ENCODE measurements around the gene OR52I2. TPM values are rescaled to one million over a fixed set of nuclear protein-coding genes. Genes with fewer than 3 reads are reported as not detected.

Gene OR52I2
- total and polyA plus RNA-seq, 2 experiments from 2014 or later, result not detected

DNA sequence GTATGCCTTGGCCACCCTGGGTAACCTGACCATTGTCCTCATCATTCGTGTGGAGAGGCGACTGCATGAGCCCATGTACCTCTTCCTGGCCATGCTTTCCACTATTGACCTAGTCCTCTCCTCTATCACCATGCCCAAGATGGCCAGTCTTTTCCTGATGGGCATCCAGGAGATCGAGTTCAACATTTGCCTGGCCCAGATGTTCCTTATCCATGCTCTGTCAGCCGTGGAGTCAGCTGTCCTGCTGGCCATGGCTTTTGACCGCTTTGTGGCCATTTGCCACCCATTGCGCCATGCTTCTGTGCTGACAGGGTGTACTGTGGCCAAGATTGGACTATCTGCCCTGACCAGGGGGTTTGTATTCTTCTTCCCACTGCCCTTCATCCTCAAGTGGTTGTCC, 58.4 kb downstream of the OR52I2 start:
- Histone ChIP-seq H3K4me2 (ENCODE audit: unreplicated experiment) (no peak overlapping the region), H3K4me3 (no peak overlapping the region), H2AFZ (no peak overlapping the region), H3K79me2 (ENCODE audit: insufficient read depth) (no peaks in the 10 kb centered on the region), H3K9me2 (ENCODE audit: insufficient read depth) (no peaks in the 10 kb centered on the region), H3K4me1 (ENCODE audit: insufficient read depth) (no peaks in the 10 kb centered on the region), H3K27me3 (replicated peaks; ENCODE audit: insufficient read depth) (peaks cover 10% of the 10 kb centered on the region; the same call in 1 of the 2 replicates), H3K36me3 (ENCODE audit: low read depth) (no peaks in the 10 kb centered on the region), H3K9me3 (ENCODE audit: low read depth) (no peaks in the 10 kb centered on the region), H4K20me1 (ENCODE audit: insufficient read depth) (no peaks in the 10 kb centered on the region), H3K27ac (no peak overlapping the region), H3K9ac (no peak overlapping the region), H3F3A (ENCODE audit: insufficient read depth) (no peaks in the 10 kb centered on the region)
- no peak for DNase-seq
- TF ChIP-seq EZH2phosphoT487 (IDR thresholded peaks at IDR 0.05; ENCODE audit: insufficient read depth, low read depth) (no peak), EZH2 (IDR thresholded peaks at IDR 0.05; ENCODE audit: insufficient read depth, poor library complexity, severe bottlenecking) (no peak)
- in situ Hi-C loops (cut with MboI), result loop anchor here (10.0 to 25.0 kb wide), 2 partner anchors 365 to 747 kb away; partner anchors contain the start of gene OR51M1
- WGBS, 2 experiments (ENCODE audit: low coverage in 1 of 2, low lambda C conversion rate in 2 of 2, missing lambda C conversion rate in 2 of 2), result 37 to 39% methylated on average over 6 of the region's 6 CpGs

- H3K36me3 ChIP-seq (ENCODE audit: low read depth), result no peaks in the 10 kb centered on the region
- no peaks in the 10 kb centered on the region for H3K4me1 ChIP-seq (ENCODE audit: insufficient read depth)
- peaks cover 10% of the 10 kb centered on the region; the same call in 1 of the 2 replicates for H3K27me3 ChIP-seq (replicated peaks; ENCODE audit: insufficient read depth)
- no peak for TF ChIP-seq EZH2 (IDR thresholded peaks at IDR 0.05; ENCODE audit: insufficient read depth, poor library complexity, severe bottlenecking)
- no peak for TF ChIP-seq EZH2phosphoT487 (IDR thresholded peaks at IDR 0.05; ENCODE audit: insufficient read depth, low read depth)
- H3K9me3 ChIP-seq (ENCODE audit: low read depth), result no peaks in the 10 kb centered on the region
- WGBS, 2 experiments (ENCODE audit: low coverage in 1 of 2, low lambda C conversion rate in 2 of 2, missing lambda C conversion rate in 2 of 2), result 51% methylated on average over 7 of the region's 7 CpGs
- no peak overlapping the region for H2AFZ ChIP-seq
- no peaks in the 10 kb centered on the region for H4K20me1 ChIP-seq (ENCODE audit: insufficient read depth)
- in situ Hi-C loops (cut with MboI), result loop anchor here (10.0 to 25.0 kb wide), 2 partner anchors 363 to 746 kb away; partner anchors contain the start of gene OR51M1
- no peak for DNase-seq
- no peak overlapping the region for H3K9ac ChIP-seq
- no peaks in the 10 kb centered on the region for H3K79me2 ChIP-seq (ENCODE audit: insufficient read depth)
- H3K9me2 ChIP-seq (ENCODE audit: insufficient read depth), result no peaks in the 10 kb centered on the region
- no peak overlapping the region for H3K4me3 ChIP-seq
- no peak overlapping the region for H3K27ac ChIP-seq
- no peaks in the 10 kb centered on the region for H3F3A ChIP-seq (ENCODE audit: insufficient read depth)
- H3K4me2 ChIP-seq (ENCODE audit: unreplicated experiment), result no peak overlapping the region
Measured at GRCh38 chr11:4641501-4641900, 60.0 kb downstream of the OR52I2 start.

DNA sequence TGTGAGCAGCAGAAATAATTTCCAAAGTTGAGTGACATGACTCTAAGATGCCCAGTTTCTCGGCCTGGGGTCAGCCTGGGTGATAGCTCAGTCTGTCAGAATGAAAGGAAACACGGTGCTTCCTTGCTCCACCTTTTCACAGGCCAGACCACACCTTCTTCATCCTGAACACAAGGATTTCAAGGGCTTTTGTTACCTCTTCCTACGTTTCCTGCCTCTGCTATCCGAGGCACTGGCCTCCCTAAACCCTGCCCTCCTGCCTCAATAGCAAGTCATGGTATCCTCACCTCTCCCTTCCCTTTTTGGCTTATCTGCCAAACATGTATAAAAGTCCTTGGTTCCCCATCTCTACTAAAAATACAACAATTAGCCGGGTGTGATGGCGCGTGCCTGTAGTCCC, 60.5 kb downstream of the OR52I2 start:
- H3F3A ChIP-seq (ENCODE audit: insufficient read depth), result no peaks in the 10 kb centered on the region
- no peak overlapping the region for H2AFZ ChIP-seq
- no peaks in the 10 kb centered on the region for H4K20me1 ChIP-seq (ENCODE audit: insufficient read depth)
- no peaks in the 10 kb centered on the region for H3K4me1 ChIP-seq (ENCODE audit: insufficient read depth)
- H3K79me2 ChIP-seq (ENCODE audit: insufficient read depth), result no peaks in the 10 kb centered on the region
- H3K27me3 ChIP-seq (replicated peaks; ENCODE audit: insufficient read depth), result peaks cover 10% of the 10 kb centered on the region; the same call in 1 of the 2 replicates
- in situ Hi-C loops (cut with MboI), result loop anchor here (10.0 to 25.0 kb wide), 2 partner anchors 363 to 745 kb away; partner anchors contain the start of gene OR51M1
- no peak overlapping the region for H3K4me2 ChIP-seq (ENCODE audit: unreplicated experiment)
- no peak overlapping the region for H3K9ac ChIP-seq
- no peak overlapping the region for H3K27ac ChIP-seq
- DNase-seq, result no peak
- H3K36me3 ChIP-seq (ENCODE audit: low read depth), result no peaks in the 10 kb centered on the region
- 31 to 44% methylated on average over 7 of the region's 7 CpGs for WGBS, 2 experiments (ENCODE audit: low coverage in 1 of 2, low lambda C conversion rate in 2 of 2, missing lambda C conversion rate in 2 of 2)
- TF ChIP-seq EZH2phosphoT487 (IDR thresholded peaks at IDR 0.05; ENCODE audit: insufficient read depth, low read depth) (no peak), EZH2 (IDR thresholded peaks at IDR 0.05; ENCODE audit: insufficient read depth, poor library complexity, severe bottlenecking) (no peak)
- H3K4me3 ChIP-seq, result no peak overlapping the region
- H3K9me2 ChIP-seq (ENCODE audit: insufficient read depth), result no peaks in the 10 kb centered on the region
- no peaks in the 10 kb centered on the region for H3K9me3 ChIP-seq (ENCODE audit: low read depth)

Other genes starting within 250 kb of the OR52I2 start
- not detected in 2 replicates for gene OR52B4, start 213.4 kb upstream of the OR52I2 start, total RNA-seq (2014; rRNA removed; shearing (Covaris generic))
- gene OR52B4, start 213.4 kb upstream of the OR52I2 start, polyA plus RNA-seq (2016; fragmentation: Nextera tagmentation; extraction: Ambion mirVana), result not detected in 2 replicates
- gene TRIM21, start 188.0 kb upstream of the OR52I2 start, total RNA-seq (2014; rRNA removed; shearing (Covaris generic)), result 9.5 and 11.6 TPM in 2 replicates
- gene TRIM21, start 188.0 kb upstream of the OR52I2 start, polyA plus RNA-seq (2016; fragmentation: Nextera tagmentation; extraction: Ambion mirVana), result 11.2 and 12.9 TPM in 2 replicates
- not detected in 2 replicates for gene OR52K2, start 132.4 kb upstream of the OR52I2 start, total RNA-seq (2014; rRNA removed; shearing (Covaris generic))
- gene OR52K2, start 132.4 kb upstream of the OR52I2 start, polyA plus RNA-seq (2016; fragmentation: Nextera tagmentation; extraction: Ambion mirVana), result not detected in 2 replicates
- gene OR52K1, start 99.1 kb upstream of the OR52I2 start, total RNA-seq (2014; rRNA removed; shearing (Covaris generic)), result not detected in 2 replicates
- not detected in 2 replicates for gene OR52K1, start 99.1 kb upstream of the OR52I2 start, polyA plus RNA-seq (2016; fragmentation: Nextera tagmentation; extraction: Ambion mirVana)
- not detected in 2 replicates for gene OR52M1, start 36.6 kb upstream of the OR52I2 start, total RNA-seq (2014; rRNA removed; shearing (Covaris generic))
- gene OR52M1, start 36.6 kb upstream of the OR52I2 start, polyA plus RNA-seq (2016; fragmentation: Nextera tagmentation; extraction: Ambion mirVana), result not detected in 2 replicates
- not detected in 2 replicates for gene OR52I1, start 12.3 kb downstream of the OR52I2 start, total RNA-seq (2014; rRNA removed; shearing (Covaris generic))
- gene OR52I1, start 12.3 kb downstream of the OR52I2 start, polyA plus RNA-seq (2016; fragmentation: Nextera tagmentation; extraction: Ambion mirVana), result not detected in 2 replicates
- gene TRIM68, start 26.5 kb downstream of the OR52I2 start, total RNA-seq (2014; rRNA removed; shearing (Covaris generic)), result 15.2 and 19.2 TPM in 2 replicates
- 5.1 and 5.8 TPM in 2 replicates for gene TRIM68, start 26.5 kb downstream of the OR52I2 start, polyA plus RNA-seq (2016; fragmentation: Nextera tagmentation; extraction: Ambion mirVana)
- not detected in 2 replicates for gene OR51D1, start 55.7 kb downstream of the OR52I2 start, total RNA-seq (2014; rRNA removed; shearing (Covaris generic))
- gene OR51D1, start 55.7 kb downstream of the OR52I2 start, polyA plus RNA-seq (2016; fragmentation: Nextera tagmentation; extraction: Ambion mirVana), result not detected in 2 replicates
- gene OR51E1, start 62.2 kb downstream of the OR52I2 start, total RNA-seq (2014; rRNA removed; shearing (Covaris generic)), result not detected in 2 replicates
- not detected in 2 replicates for gene OR51E1, start 62.2 kb downstream of the OR52I2 start, polyA plus RNA-seq (2016; fragmentation: Nextera tagmentation; extraction: Ambion mirVana)
- not detected in 2 replicates for gene OR51E2, start 116.1 kb downstream of the OR52I2 start, total RNA-seq (2014; rRNA removed; shearing (Covaris generic))
- gene OR51E2, start 116.1 kb downstream of the OR52I2 start, polyA plus RNA-seq (2016; fragmentation: Nextera tagmentation; extraction: Ambion mirVana), result not detected in 2 replicates
- gene MMP26, start 123.0 kb downstream of the OR52I2 start, total RNA-seq (2014; rRNA removed; shearing (Covaris generic)), result not detected in 2 replicates
- gene MMP26, start 123.0 kb downstream of the OR52I2 start, polyA plus RNA-seq (2016; fragmentation: Nextera tagmentation; extraction: Ambion mirVana), result not detected in 2 replicates
- gene OR51F1, start 188.2 kb downstream of the OR52I2 start, total RNA-seq (2014; rRNA removed; shearing (Covaris generic)), result not detected in 2 replicates
- gene OR51F1, start 188.2 kb downstream of the OR52I2 start, polyA plus RNA-seq (2016; fragmentation: Nextera tagmentation; extraction: Ambion mirVana), result not detected in 2 replicates
- gene OR52R1, start 222.6 kb downstream of the OR52I2 start, total RNA-seq (2014; rRNA removed; shearing (Covaris generic)), result not detected in 2 replicates
- not detected in 2 replicates for gene OR52R1, start 222.6 kb downstream of the OR52I2 start, polyA plus RNA-seq (2016; fragmentation: Nextera tagmentation; extraction: Ambion mirVana)
- not detected in 2 replicates for gene OR51F2, start 239.6 kb downstream of the OR52I2 start, total RNA-seq (2014; rRNA removed; shearing (Covaris generic))
- gene OR51F2, start 239.6 kb downstream of the OR52I2 start, polyA plus RNA-seq (2016; fragmentation: Nextera tagmentation; extraction: Ambion mirVana), result not detected in 2 replicates